Activated T-helper 1 cell treated with anti-CD3 and anti-CD28 coated beads, Interleukin-2, amount 50 U/mL, for 16 hours (primary cell): Measurements from ENCODE around the gene CTNS.

Source experiments
- DNase-seq, 2 donors: peaks; one replicate each; pipeline ENCODE4 v3.0.0-alpha.2; 2020; ENCODE audit warnings: low read depth in 1 of 2, low spot score in 1 of 2

Gene CTNS

DNA sequence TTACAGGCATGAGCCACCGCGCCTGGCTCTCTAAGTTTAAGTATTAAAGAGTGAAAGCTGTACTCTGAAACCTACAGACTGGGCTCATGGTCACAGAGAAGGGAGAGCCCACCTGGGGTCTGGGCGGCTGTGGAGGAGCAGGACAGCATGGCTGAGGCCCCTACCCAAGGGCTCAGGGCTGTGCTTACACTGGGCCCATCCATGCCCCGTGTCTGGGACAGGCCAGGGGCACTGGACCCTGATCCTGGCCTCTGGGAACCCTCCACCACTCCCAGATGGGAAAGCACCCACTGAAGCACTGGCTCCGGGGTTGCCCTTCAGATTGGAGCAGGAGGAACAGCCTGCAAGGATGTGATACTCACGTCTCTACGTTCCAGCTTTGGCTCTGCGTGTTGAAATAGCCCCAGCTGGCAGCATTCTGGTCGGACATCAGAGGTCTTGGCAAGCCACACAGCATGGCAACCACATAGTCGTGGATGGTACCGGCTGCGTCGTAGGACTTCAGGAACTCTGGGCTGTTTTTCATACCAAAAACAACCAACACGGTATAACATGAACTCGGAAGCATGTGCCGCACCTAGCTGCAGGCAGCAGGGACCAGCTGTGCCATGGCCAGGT, 13.5 kb upstream of the CTNS start:
- DNase-seq = no peak

- DNase-seq = no peak
Observed at GRCh38 chr17:3626831-3627768, 9.5 kb upstream of the CTNS start.

DNA sequence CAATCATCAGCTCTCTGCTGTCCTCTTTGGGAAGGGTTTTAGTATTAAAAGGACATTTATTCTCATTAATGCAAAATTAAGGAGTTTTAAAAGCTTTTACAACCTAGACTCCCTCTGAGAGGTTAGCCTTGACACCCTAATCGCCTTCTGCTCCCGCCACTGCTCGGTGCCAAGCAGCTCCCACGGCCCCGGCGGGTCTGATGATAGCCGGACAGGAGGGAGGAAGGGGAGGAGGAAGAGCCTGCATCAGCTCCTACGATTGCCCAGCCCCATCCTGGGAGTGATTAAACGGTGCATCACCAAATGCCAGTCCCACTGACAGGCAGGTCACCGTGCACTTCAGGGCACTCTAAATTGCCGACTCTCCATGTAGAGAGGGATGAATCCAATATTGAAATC, 8.8 kb upstream of the CTNS start:
- DNase-seq = no peak

DNA sequence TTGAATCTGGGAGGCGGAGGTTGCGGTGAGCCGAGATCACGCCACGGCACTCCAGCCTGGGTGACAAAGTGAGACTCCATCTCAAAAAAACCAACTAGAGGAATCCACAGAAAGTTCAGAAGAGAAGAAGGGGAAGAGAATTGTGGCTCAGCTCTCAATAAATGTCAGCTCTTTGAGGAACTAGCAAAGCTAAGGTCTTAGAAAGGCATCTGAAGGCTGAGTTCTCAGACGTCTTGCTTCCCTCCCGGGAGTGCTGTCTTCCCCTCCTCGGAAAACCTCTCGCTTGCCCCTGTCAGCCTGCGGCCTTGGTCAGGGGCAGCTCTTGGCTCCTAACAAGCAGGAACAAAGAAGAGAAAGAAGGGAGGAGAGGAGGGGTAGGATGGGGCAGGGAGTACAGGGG, 5.8 kb upstream of the CTNS start:
- no peak for DNase-seq

DNA sequence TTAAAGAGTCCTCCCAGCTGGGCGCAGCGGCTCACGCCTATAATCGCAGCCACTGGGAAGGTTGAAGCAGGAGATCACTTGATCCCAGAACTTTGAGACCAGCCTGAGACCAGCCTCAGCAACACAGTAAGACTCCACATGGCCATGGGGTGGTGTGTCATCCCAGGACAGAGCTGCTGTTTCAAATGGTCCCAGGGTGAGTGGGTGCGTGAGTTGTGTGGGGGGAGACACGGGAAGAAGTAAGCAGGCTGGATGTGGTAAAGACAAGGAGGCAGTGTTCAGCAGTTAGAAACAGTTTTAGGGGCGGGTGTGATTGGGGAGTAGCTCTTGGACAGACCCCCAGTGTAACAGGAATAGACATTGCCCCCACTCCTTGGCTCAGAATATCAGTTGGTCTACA, 4.3 kb upstream of the CTNS start:
- DNase-seq = no peak

GRCh38 chr17:3635474-3636153, 946 bp upstream of the CTNS start:
- no peak for DNase-seq

- DNase-seq = no peak
Observed at GRCh38 chr17:3636908-3637373, 381 bp downstream of the CTNS start.

DNA sequence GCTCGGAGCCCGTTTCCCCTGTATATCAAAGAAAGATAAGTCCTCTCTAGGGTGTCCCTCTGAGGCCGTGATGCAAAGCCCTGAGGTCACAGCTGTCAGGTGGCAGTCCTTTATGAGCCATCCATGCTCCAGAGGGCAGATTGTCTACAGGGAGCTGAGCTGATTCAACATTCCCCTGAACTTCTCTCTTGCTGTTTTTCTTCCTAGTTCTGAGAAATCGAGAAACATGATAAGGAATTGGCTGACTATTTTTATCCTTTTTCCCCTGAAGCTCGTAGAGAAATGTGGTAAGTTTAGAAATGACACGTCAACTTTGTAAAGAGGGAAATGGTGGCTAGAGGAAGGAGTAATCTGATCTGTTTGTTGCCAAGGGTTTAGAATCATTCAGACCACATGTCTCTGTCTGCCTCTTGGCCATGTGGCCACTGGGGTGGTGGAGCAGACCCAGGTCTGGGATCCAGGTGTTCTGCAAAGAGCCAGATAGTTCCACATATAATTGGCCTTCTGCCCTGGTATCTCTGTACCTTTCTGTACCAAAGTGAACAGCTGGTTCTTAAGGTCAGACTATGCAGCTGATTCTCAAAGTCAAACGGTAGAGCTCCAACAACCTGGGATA, 3.5 kb downstream of the CTNS start:
- DNase-seq = no peak

- no peak for DNase-seq
Observed at GRCh38 chr17:3641014-3641413, 4.5 kb downstream of the CTNS start.

GRCh38 chr17:3641717-3642486, 5.3 kb downstream of the CTNS start:
- no peak for DNase-seq

- no peak for DNase-seq
Observed at GRCh38 chr17:3643889-3644349, 7.4 kb downstream of the CTNS start.

DNA sequence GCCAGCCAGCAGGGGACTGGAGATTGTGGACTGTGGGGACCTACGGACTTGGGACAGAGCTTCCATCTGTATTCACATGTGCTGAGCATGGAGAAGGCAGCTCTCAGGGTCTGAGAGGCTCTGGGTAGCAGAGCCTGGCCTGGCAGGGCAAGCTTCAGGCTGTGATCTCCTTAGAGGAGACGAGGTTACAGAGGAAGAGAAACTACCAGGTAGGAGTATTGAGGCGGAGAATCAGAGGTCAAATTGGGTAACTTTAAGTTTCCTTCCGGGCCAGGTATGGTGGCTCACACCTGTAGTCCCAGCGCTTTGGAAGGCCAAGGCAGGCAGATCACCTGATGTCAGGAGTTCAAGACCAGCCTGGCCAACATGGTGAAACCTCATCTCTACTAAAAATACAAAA, 8.8 kb downstream of the CTNS start:
- no peak for DNase-seq

GRCh38 chr17:3647251-3647650, 10.7 kb downstream of the CTNS start:
- no peak for DNase-seq

GRCh38 chr17:3647769-3648555, 11.4 kb downstream of the CTNS start:
- DNase-seq = no peak

DNA sequence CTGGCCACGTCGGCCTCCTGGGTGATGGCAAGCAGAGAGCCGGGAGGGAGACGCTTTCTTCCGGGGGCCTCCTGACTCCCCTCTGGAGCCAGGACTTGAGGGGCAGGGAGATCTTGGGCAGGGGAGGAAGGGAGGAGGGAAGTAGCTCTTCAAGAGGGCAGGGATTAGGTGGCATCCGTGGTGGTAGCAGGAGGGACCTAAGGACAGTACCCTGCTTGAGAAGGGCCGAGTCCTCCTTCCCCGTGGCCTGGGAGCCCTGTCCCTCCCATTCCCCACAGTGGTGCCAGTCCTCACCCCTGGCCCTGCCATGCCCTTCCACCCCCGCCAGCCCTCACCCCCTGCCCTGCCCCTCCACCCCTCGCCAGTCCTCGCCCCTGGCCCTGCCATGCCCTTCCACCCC, 19.2 kb downstream of the CTNS start:
- DNase-seq = no peak

DNA sequence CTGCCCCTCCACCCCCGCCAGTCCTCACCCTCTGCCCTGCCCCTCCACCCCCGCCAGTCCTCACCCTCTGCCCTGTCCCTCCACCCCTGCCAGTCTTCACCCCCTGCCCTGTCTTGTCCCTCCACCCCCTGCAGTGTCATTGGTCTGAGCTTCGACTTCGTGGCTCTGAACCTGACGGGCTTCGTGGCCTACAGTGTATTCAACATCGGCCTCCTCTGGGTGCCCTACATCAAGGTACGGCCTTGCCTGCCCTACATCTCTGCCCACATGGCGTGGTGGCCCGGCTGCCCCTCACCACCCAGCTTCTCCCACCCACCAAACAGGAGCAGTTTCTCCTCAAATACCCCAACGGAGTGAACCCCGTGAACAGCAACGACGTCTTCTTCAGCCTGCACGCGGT, 19.8 kb downstream of the CTNS start:
- no peak for DNase-seq

- DNase-seq = no peak
Observed at GRCh38 chr17:3656755-3657587, 20.4 kb downstream of the CTNS start.

DNA sequence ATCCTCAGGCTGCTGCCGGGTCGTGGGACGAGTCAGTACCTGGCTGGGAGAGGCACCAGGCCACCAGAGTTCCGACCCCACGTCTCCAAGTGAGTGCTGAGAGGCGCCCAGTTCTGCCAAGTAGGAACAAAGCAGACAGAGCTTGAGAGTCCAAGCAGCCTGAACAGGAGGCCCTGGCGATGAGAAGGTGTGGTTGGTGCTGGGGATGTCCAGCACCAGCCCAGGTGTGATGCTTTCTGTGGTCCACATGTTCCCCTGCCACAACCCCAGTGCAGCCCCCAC, 21.0 kb downstream of the CTNS start:
- DNase-seq = no peak
